ENCODE measurements around the gene CDC42BPG. TPM values are rescaled to one million over a fixed set of nuclear protein-coding genes. Genes with fewer than 3 reads are reported as not detected.

Gene CDC42BPG, protein sequence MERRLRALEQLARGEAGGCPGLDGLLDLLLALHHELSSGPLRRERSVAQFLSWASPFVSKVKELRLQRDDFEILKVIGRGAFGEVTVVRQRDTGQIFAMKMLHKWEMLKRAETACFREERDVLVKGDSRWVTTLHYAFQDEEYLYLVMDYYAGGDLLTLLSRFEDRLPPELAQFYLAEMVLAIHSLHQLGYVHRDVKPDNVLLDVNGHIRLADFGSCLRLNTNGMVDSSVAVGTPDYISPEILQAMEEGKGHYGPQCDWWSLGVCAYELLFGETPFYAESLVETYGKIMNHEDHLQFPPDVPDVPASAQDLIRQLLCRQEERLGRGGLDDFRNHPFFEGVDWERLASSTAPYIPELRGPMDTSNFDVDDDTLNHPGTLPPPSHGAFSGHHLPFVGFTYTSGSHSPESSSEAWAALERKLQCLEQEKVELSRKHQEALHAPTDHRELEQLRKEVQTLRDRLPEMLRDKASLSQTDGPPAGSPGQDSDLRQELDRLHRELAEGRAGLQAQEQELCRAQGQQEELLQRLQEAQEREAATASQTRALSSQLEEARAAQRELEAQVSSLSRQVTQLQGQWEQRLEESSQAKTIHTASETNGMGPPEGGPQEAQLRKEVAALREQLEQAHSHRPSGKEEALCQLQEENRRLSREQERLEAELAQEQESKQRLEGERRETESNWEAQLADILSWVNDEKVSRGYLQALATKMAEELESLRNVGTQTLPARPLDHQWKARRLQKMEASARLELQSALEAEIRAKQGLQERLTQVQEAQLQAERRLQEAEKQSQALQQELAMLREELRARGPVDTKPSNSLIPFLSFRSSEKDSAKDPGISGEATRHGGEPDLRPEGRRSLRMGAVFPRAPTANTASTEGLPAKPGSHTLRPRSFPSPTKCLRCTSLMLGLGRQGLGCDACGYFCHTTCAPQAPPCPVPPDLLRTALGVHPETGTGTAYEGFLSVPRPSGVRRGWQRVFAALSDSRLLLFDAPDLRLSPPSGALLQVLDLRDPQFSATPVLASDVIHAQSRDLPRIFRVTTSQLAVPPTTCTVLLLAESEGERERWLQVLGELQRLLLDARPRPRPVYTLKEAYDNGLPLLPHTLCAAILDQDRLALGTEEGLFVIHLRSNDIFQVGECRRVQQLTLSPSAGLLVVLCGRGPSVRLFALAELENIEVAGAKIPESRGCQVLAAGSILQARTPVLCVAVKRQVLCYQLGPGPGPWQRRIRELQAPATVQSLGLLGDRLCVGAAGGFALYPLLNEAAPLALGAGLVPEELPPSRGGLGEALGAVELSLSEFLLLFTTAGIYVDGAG (N-terminal part only)
- total RNA-seq: 0.16 and 0.25 TPM in 2 replicates

DNA sequence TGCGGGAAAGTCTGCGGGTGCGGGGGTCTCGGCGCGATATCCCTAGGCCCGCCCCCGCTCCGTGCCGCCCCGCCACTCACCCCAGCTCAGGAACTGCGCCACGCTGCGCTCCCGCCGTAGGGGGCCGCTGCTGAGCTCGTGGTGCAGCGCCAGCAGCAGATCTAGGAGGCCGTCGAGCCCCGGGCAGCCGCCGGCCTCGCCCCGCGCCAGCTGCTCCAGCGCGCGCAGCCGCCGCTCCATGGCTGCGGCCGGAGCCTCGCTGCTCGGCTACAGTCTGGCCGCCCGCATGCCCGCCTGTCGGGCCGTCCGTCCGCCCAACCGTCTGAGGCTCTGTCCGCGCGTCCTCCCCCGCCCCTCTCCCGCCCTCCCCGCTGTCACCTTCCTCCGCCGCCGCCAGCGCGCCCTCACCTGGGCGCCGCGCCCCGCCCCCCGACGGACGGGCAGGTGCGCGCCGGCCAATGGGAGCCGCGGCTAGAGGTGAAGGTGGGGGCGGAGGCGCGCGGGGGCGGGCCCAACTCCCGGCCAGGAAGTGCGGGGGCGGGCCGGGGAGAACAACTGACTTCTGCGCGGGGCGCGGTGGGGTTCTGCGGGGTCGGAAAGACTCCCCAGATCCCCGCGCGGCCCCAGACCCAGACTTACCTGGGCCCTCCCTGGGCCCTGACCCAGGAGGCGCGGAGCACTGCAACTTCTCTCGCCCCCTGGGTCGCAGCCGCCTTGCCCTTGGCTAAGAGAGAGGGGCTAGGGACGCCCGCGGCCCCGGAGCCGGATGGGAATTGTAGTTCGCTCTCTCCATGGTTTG, at the start of gene CDC42BPG:
Gene CDC42BPG (minus strand): TSS at position 324 of the 799 bp plus-strand sequence. CDS start 84 bp downstream, at position 240.

DNA sequence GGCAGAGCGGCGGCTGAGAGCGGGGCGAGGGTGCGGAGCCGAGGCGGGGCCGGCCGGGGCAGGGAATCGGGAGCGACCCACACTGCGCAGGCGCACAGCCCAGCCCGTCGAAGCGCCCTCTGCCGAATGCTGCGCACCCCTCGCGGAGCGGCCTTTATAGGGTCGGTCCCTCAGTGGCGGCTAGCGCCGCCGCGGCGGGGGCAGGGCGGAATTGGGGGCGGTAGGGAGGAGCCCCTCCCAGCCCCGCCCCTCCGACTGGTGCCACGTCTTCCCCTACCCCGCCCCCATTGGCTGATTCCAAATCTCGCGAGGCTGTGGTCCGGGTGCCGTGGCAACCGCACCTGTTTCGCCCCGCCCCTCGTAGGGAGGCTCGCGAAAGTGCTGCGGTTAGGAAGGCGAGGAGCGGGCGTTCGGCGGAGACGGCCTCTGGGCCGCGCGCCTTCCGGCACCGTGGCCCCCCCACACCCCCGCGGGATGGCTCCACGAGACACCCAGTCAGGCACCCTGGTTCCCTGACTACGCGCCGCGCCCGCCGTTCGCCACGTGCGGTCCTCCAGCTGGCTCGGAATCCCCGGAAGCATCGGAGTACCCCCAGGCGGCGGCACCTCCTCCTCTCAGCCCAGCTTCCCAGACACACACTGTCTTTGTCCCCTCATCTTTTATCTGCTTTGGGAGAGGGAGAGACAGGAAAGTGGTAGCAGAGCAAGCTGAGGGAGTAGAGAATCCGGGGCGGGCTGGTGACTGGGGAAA, 34.2 kb upstream of the CDC42BPG start, which contains the start of gene EHD1:
Gene EHD1 (minus strand): TSS at position 128 of the 750 bp plus-strand sequence. CDS start 157 bp downstream, outside the sequence.

DNA sequence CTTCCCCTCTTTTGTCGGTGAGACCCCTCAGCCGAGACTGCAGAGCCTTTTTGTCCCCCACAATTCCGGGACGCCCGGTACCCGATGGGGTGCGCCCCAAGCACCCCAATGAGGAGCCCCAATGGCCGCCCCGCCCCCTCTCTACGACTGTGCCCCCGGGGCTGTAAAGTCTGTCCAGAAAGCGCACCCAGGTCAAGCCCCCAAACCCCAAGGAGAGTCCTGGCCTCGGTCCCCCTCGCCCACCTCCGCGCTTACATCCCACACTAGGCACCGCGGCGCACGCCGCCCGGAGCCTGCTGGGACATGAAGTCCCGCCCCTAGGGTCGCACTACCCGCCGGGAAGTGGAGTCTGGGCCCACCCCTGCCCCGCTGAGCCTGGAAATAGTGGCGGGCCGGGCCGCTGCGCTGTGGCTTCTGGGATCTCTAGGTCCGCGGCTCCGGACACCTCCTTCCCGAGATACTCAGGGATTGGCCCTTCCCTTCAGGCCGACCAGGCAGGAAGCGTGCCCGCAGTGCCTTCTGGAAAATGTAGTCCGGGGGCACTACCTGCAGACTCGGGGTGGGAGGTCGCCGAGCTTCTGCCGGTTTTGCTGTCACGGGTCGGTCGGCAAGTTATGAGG, 34.1 kb downstream of the CDC42BPG start, which contains the start of gene MEN1:
Gene MEN1 (minus strand): TSS at position 281 of the 620 bp plus-strand sequence. CDS start 442 bp downstream, outside the sequence.

DNA sequence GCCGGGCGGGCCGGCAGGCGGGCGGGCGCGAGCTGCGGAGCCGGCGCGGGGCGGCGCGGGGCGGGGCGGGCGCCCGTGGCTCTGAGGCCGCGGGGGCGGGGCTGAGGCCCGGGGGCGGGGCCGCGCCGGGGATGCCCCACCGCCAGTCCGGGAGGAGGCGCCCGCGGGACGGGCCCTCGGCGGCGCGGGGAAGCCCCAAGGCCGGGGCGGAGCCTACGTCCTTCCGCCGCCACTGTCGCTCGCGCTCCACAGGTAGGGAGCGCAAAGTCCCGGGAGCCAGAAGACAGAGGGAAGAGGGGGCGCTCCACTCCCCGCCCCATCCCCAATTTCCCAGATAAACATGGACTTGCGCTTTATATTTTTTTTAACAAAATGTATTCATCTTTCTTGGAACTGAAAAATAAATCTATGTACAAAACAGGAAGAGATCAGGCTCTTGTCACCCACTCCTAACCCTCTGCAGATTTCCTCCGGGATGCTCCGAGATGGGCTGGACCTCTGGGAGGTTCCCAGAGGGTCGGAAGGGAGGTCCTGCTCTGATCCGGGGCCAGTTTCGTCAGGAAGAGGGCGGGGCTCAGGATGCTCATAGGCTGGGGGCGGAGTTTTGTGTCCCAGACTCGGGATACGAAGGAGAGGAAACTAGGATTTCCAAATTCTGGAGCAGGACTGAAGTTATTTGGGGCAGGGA, 41.2 kb downstream of the CDC42BPG start, which contains the start of gene MAP4K2:
Gene MAP4K2 (minus strand): TSS at position 57 of the 688 bp plus-strand sequence. CDS start 65 bp downstream, outside the sequence.

DNA sequence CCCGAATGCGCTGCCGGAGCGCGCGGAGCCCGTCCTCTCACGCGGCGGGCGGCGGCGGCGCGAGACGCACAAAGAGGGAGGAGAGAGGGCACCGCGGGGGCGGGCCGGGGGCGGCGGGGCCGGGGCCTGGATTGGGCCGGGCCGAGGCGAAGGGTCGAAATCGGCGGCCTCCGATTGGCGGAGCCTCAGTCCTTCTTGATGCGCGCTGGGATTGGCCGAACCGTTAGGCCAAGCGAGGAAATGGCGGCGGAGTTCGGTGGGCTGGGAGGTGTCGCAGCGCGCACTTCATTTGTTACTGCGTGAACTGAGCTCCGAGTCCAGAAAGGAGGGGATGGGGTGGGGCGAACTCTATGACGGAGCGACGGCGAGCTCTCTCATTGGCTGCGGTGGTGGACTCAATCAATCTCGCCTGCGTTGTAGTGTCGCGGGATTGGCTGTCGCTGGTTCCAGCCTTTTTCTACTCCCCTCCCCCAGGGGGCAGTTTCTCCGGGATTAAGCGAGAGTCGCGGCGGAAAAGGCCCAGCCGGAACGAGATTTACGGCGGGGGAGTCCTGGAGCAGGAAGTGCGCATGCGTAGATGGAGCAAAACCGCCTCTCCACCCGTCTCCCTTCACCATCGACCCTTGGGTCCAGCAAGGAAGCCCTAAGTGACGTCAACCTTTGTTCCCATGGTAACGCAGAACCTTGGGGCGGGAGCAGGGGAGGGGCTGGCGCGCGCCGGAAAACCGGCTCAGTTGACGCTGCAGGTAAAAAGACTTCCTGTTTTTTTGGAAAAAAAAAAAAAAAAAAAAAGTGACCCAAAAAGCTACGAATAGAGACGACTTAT, 65.8 kb downstream of the CDC42BPG start, which contains the start of gene SF1:
Gene SF1 (minus strand): TSS at position 70 of the 826 bp plus-strand sequence. CDS start 150 bp downstream, outside the sequence.

Other genes with a start within 250 kb of the CDC42BPG start
- 0.49 TPM in 1 of 2 replicates, not detected in the other for gene NRXN2, start 121.5 kb downstream of the CDC42BPG start, total RNA-seq
- gene RASGRP2, start 100.5 kb downstream of the CDC42BPG start, total RNA-seq: 0.49 and 1.2 TPM in 2 replicates
- 0.16 and 0.44 TPM in 2 replicates for gene PYGM, start 84.7 kb downstream of the CDC42BPG start, total RNA-seq
- gene SF1, start 66.1 kb downstream of the CDC42BPG start, total RNA-seq: 60.1 and 133 TPM in 2 replicates
- 18.6 and 41.5 TPM in 2 replicates for gene MAP4K2, start 41.4 kb downstream of the CDC42BPG start, total RNA-seq
- gene MEN1, start 34.1 kb downstream of the CDC42BPG start, total RNA-seq: 9.4 and 26.4 TPM in 2 replicates
- gene EHD1, start 34.0 kb upstream of the CDC42BPG start, total RNA-seq: 43.5 and 108 TPM in 2 replicates
- gene ATG2A, start 72.6 kb upstream of the CDC42BPG start, total RNA-seq: 7.0 and 13.4 TPM in 2 replicates
- 7.6 and 13.6 TPM in 2 replicates for gene PPP2R5B, start 80.0 kb upstream of the CDC42BPG start, total RNA-seq
- not detected in 2 replicates for gene GPHA2, start 91.2 kb upstream of the CDC42BPG start, total RNA-seq
- gene MAJIN, start 127.5 kb upstream of the CDC42BPG start, total RNA-seq: not detected in 2 replicates
- 0.31 and 0.32 TPM in 2 replicates for gene BATF2, start 152.3 kb upstream of the CDC42BPG start, total RNA-seq
- gene ARL2, start 169.5 kb upstream of the CDC42BPG start, total RNA-seq: 120 and 126 TPM in 2 replicates
- 8.1 and 10.4 TPM in 2 replicates for gene SNX15, start 182.8 kb upstream of the CDC42BPG start, total RNA-seq
- 8.4 and 9.8 TPM in 2 replicates for gene SAC3D1, start 196.6 kb upstream of the CDC42BPG start, total RNA-seq
- 8.1 and 8.8 TPM in 2 replicates for gene NAALADL1, start 213.9 kb upstream of the CDC42BPG start, total RNA-seq
- 8.1 and 8.6 TPM in 2 replicates for gene CDCA5, start 239.4 kb upstream of the CDC42BPG start, total RNA-seq
- gene ZFPL1, start 239.6 kb upstream of the CDC42BPG start, total RNA-seq: 23.0 and 30.5 TPM in 2 replicates

Measured in bladder microvascular endothelial cell (primary cell).